Right lobe of liver (tissue), 6 donors: ENCODE measurements around the gene TMEM131. TPM values are rescaled to one million over a fixed set of nuclear protein-coding genes. Genes with fewer than 3 reads are reported as not detected.

ENCODE experiments used
- ATAC-seq, 4 donors: fragments of 200-7000 bp; cut with Tn5 transposase; one replicate each; pipeline ENCODE4 v1.9.1; 2020; ENCODE audit warnings: mild to moderate bottlenecking in 4 of 4, moderate library complexity in 4 of 4
- DNase-seq, 3 donors: peaks; one replicate each; pipeline ENCODE4 v3.0.0-alpha.2; 2020
- H3K27ac ChIP-seq, 3 donors: fragments of 200-600 bp; one replicate each; pipeline ENCODE4 v1.8.0; 2022
- H3K27me3 ChIP-seq, 2 donors: fragments of 200-600 bp; one replicate each; pipeline ENCODE4 v1.8.0; 2022
- H3K36me3 ChIP-seq, 4 donors: fragments of 200-600 bp; sonication (generic) in 1 of 4; one replicate each; pipeline versions ENCODE4 v1.5.1 to v1.8.0; 2017 to 2022; ENCODE audit warnings: control low read depth in 1 of 4
- H3K4me1 ChIP-seq, 4 donors: fragments of 200-600 bp; sonication (generic) in 1 of 4; one replicate each; pipeline versions ENCODE4 v1.5.1 to v1.8.0; 2017 to 2022; ENCODE audit warnings: control low read depth in 1 of 4
- H3K4me3 ChIP-seq, 3 donors: fragments of 200-600 bp; one replicate each; pipeline ENCODE4 v1.8.0; 2022
- H3K9me3 ChIP-seq, 4 donors: fragments of 200-600 bp; sonication (generic) in 1 of 4; one replicate each; pipeline versions ENCODE4 v1.5.1 to v1.8.0; 2017 to 2022; ENCODE audit warnings: control low read depth in 1 of 4
- POLR2A ChIP-seq: fragments of 450-650 bp; IDR thresholded peaks from one replicate; pipeline ENCODE4 v1.6.1; 2017; ENCODE audit warnings: antibody characterized with exemption, mild to moderate bottlenecking
- WGBS: methylation state at CpG from one replicate; pipeline ENCODE4 v1.1.6; 2018; ENCODE audit warnings: low coverage, low lambda C conversion rate; ENCODE audit not compliant: insufficient coverage; ENCODE audit errors: missing lambda C conversion rate; 5-methylcytosine and 5-hydroxymethylcytosine counted together
- intact Hi-C, 2 donors: fragments of 100-400 bp; cut with DNase I; formaldehyde crosslinking; loops; one replicate each; pipeline versions ENCODE4 v1.11.2 to v1.14.1; 2022
- total RNA-seq, 6 experiments: library from RNA; depleted of rRNA in 2 of 6; stranded (reverse); fragments of >200 nt in 2 of 6; fragmentation: NEBNext Ultra II Directional in 3 of 6; extraction: Animal tissue kit (Norgen Biotek cat#: 25700) in 3 of 6; gene quantifications; one replicate each; pipeline versions ENCODE4 v1.1.0 to v1.2.4, GENCODE V29; 2016 to 2023
- TF ChIP-seq, protein P1 (sequence below), 4 donors: fragments of 200-600 bp in 3 of 4; fragments of 450-650 bp in 1 of 4; IDR thresholded peaks; one replicate each; pipeline versions ENCODE4 v1.5.1 to v1.8.0; 2016 to 2022; ENCODE audit warnings: antibody characterized with exemption in 4 of 4, mild to moderate bottlenecking in 2 of 4
- donor health status: DM: no; HTN: yes; CAD: no.
- donor health status: DM: no; HTN: no; CAD: no.
- donor health status: DM: no; HTN: no; CAD: no.
- donor health status: DM: no; HTN: yes; CAD: no.
- donor health status: DM: no; HTN: yes; CAD: no.

TMEM131 gene
- total RNA-seq, 6 experiments from 2014 or later: 14.8 to 34.0 (median 17.8) TPM

DNA sequence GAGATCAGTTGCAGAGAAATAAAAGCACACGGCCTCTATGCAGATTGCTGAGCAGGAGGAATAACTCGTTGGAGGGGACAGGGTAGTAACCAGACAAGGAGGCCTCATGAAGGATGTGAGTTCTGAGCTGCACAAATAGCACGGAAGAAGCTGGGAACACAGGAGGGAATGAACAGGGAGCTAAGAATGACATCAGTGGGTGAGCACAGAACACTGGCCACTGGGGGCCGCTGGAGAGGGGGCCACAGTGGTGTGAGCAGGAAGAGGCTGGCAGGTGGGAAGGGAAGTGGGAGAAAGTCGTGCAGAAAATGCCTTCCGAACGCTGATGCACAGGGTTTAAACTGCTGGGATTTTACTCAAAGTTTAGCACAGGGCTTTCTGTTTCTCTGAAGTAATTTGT lies 221.3 kb downstream of the TMEM131 start:
- ATAC-seq (peak in 2 of 4 donors; percentile 43 to 46), DNase-seq (no peak)
- Histone ChIP-seq H3K27ac (no peak overlapping the region), H3K4me3 (no peak overlapping the region), H3K4me1 (no peaks in the 10 kb centered on the region), H3K9me3 (no peaks in the 10 kb centered on the region), H3K36me3 (peaks cover 0 to 31% (median 2%) of the 10 kb centered on the region in 4 donors), H3K27me3 (no peaks in the 10 kb centered on the region)
- 66% methylated on average over 7 of the region's 7 CpGs for WGBS
- intact Hi-C loops: no loop called here
- TF ChIP-seq POLR2A: no peak
- TF ChIP-seq, protein P1, sequence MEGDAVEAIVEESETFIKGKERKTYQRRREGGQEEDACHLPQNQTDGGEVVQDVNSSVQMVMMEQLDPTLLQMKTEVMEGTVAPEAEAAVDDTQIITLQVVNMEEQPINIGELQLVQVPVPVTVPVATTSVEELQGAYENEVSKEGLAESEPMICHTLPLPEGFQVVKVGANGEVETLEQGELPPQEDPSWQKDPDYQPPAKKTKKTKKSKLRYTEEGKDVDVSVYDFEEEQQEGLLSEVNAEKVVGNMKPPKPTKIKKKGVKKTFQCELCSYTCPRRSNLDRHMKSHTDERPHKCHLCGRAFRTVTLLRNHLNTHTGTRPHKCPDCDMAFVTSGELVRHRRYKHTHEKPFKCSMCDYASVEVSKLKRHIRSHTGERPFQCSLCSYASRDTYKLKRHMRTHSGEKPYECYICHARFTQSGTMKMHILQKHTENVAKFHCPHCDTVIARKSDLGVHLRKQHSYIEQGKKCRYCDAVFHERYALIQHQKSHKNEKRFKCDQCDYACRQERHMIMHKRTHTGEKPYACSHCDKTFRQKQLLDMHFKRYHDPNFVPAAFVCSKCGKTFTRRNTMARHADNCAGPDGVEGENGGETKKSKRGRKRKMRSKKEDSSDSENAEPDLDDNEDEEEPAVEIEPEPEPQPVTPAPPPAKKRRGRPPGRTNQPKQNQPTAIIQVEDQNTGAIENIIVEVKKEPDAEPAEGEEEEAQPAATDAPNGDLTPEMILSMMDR (IDR thresholded peaks at IDR 0.05): peak in 1 of 4 donors; percentile 12

DNA sequence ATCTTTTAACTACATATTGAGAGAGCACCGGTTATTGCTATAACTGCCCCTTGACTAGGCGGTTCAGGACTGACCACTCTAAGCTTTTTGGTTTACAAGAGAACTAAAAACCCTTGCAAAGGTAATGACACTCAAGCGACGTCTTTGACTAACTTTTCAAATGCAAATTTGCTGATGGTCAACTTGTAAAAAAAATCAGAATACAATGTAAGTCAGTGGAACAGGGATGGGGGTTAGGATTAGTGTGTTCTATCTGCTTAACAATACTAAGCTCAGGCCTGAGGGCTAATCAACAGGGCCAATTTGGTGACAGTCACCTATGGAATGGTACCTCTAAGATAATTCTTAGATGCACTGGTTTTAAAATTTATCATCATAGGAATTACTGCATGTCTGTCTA lies 225.3 kb downstream of the TMEM131 start:
- ATAC-seq: no peak
- peaks cover 0 to 39% (median 7%) of the 10 kb centered on the region in 4 donors for H3K36me3 ChIP-seq
- H3K27ac ChIP-seq: no peak overlapping the region
- H3K4me3 ChIP-seq: no peak overlapping the region
- no peak for TF ChIP-seq POLR2A
- TF ChIP-seq, protein P1 (IDR thresholded peaks at IDR 0.05): no peak
- no peak for DNase-seq
- no peaks in the 10 kb centered on the region for H3K9me3 ChIP-seq
- no peaks in the 10 kb centered on the region for H3K27me3 ChIP-seq
- H3K4me1 ChIP-seq: no peaks in the 10 kb centered on the region
- WGBS: 61% methylated on average over 4 of the region's 4 CpGs
- intact Hi-C loops: no loop called here

DNA sequence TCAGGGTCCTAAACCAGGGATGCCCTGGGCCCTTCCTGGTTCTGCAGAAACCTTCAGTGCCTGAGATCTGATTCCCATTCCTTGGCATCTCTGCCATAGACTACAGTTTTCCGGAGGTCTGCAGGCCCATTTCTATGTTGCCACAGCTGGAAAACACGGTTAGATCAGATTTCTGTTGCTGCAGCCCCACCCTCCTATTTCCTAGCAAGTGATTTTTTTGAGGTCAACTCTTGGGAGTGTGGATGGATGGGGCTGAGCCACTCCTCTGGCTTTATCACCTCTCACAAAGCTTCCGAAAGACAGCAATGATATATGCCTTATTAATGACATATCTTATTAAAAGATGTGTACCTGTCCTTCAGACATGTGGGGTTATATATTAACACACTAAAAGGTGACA lies 226.0 kb downstream of the TMEM131 start:
- Histone ChIP-seq H3K27ac (no peak overlapping the region), H3K27me3 (no peaks in the 10 kb centered on the region), H3K36me3 (peaks cover 0 to 39% (median 12%) of the 10 kb centered on the region in 4 donors), H3K4me3 (no peak overlapping the region), H3K9me3 (no peaks in the 10 kb centered on the region), H3K4me1 (no peaks in the 10 kb centered on the region)
- ATAC-seq (no peak), DNase-seq (no peak)
- WGBS: 82% methylated on average over 3 of the region's 3 CpGs
- intact Hi-C loops: no loop called here
- TF ChIP-seq POLR2A: no peak
- TF ChIP-seq, protein P1 (IDR thresholded peaks at IDR 0.05): no peak

DNA sequence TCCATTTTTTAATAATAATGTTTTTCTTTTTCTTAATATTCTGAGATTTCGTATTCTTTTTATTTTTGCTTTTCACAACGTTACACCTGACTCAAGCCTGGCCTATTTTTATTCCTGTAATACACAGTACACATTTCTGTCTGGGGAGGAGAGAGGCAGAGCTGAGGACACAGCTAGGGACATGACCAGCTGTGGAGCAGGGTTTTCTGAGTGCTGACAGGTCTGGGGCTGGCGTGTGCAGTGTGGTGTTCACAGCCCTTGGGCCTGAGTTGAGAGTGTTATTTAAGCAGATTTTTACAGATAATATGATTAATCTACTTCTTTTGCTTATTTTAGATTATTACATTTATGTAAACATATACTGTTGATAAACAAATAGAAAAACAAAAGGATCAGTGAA lies 226.4 kb downstream of the TMEM131 start:
- no peak for TF ChIP-seq POLR2A
- TF ChIP-seq, protein P1 (IDR thresholded peaks at IDR 0.05): no peak
- intact Hi-C loops: no loop called here
- H3K36me3 ChIP-seq: peaks cover 0 to 39% (median 15%) of the 10 kb centered on the region in 4 donors
- ATAC-seq (no peak), DNase-seq (no peak)
- H3K9me3 ChIP-seq: no peaks in the 10 kb centered on the region
- H3K4me3 ChIP-seq: no peak overlapping the region
- H3K4me1 ChIP-seq: no peaks in the 10 kb centered on the region
- no peak overlapping the region for H3K27ac ChIP-seq
- H3K27me3 ChIP-seq: no peaks in the 10 kb centered on the region
- 100% methylated on average over 3 of the region's 3 CpGs for WGBS

DNA sequence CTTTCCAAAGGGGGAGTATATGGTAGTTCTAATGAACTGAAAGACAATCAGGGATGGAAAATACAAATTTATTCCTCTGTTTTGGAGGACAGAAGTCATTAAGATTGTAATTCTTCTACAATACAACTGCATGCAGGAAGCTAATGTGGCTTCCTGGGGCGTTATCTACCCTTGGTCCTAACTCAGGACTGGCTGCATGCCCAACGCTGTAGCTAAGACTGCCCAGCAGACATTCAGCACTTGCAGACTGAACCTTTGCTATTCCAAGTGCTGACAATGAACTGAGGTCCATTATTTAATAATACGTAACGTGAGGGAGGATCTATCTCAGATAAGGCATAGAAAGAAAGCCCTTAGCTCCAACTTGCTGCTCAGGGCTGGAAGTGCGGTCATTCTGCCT lies 229.2 kb downstream of the TMEM131 start:
- no peaks in the 10 kb centered on the region for H3K27me3 ChIP-seq
- WGBS: 76% methylated on average over 5 of the region's 5 CpGs
- no peaks in the 10 kb centered on the region for H3K9me3 ChIP-seq
- intact Hi-C loops: no loop called here
- DNase-seq (no peak), ATAC-seq (peak in 1 of 4 donors; percentile 23)
- no peak overlapping the region for H3K27ac ChIP-seq
- TF ChIP-seq POLR2A: no peak
- TF ChIP-seq, protein P1 (IDR thresholded peaks at IDR 0.05): no peak
- peaks cover 0 to 37% (median 13%) of the 10 kb centered on the region in 4 donors for H3K36me3 ChIP-seq
- H3K4me3 ChIP-seq: no peak overlapping the region
- H3K4me1 ChIP-seq: no peaks in the 10 kb centered on the region
